GM18502 (cell line): Measurements from ENCODE around the gene SSBP2.
"Not testable (repeated sequence)": the region's sequence is repeated elsewhere in the genome, so short reads cannot be mapped to it uniquely, and the experiment has no call there.

ENCODE experiments used
- ATAC-seq: cut with Tn5 transposase; IDR thresholded peaks from one replicate; pipeline ENCODE4 v1.9.1; 2021; ENCODE audit warnings: mild to moderate bottlenecking; ENCODE audit not compliant: unreplicated experiment, poor library complexity

The SSBP2 gene

GRCh38 chr5:81544351-81545018 lies 206.4 kb downstream of the SSBP2 start:
- no peak for ATAC-seq

- no peak for ATAC-seq
Measured at GRCh38 chr5:81542242-81542641, 208.7 kb downstream of the SSBP2 start.

- ATAC-seq: no peak
Measured at GRCh38 chr5:81537905-81538547, 212.9 kb downstream of the SSBP2 start.

- no peak for ATAC-seq
Measured at GRCh38 chr5:81534441-81534840, 216.5 kb downstream of the SSBP2 start.

- ATAC-seq: no peak
Measured at GRCh38 chr5:81533629-81534405, 217.1 kb downstream of the SSBP2 start.

- ATAC-seq: no peak
Measured at GRCh38 chr5:81530919-81531318, 220.0 kb downstream of the SSBP2 start.

GRCh38 chr5:81525690-81526089 lies 225.2 kb downstream of the SSBP2 start:
- ATAC-seq: no peak

- ATAC-seq: no peak
Measured at GRCh38 chr5:81524015-81524414, 226.9 kb downstream of the SSBP2 start.

- no peak for ATAC-seq
Measured at GRCh38 chr5:81522571-81522970, 228.3 kb downstream of the SSBP2 start.

GRCh38 chr5:81520769-81521168 lies 230.1 kb downstream of the SSBP2 start:
- ATAC-seq: no peak

GRCh38 chr5:81519217-81519905 lies 231.5 kb downstream of the SSBP2 start:
- ATAC-seq: no peak

- ATAC-seq: no peak
Measured at GRCh38 chr5:81517462-81517861, 233.4 kb downstream of the SSBP2 start.

- no peak for ATAC-seq
Measured at GRCh38 chr5:81516091-81516490, 234.8 kb downstream of the SSBP2 start.

- no peak for ATAC-seq
Measured at GRCh38 chr5:81513982-81514381, 236.9 kb downstream of the SSBP2 start.

GRCh38 chr5:81513473-81513872 lies 237.4 kb downstream of the SSBP2 start:
- ATAC-seq: no peak

- peak; percentile 100 for ATAC-seq
Measured at GRCh38 chr5:81506900-81507588, 243.9 kb downstream of the SSBP2 start.

GRCh38 chr5:81506378-81506777 lies 244.5 kb downstream of the SSBP2 start:
- ATAC-seq: no peak

- ATAC-seq: no peak
Measured at GRCh38 chr5:81505672-81506071, 245.2 kb downstream of the SSBP2 start.

- not testable (repeated sequence) for ATAC-seq
Measured at GRCh38 chr5:81503602-81504001, 247.3 kb downstream of the SSBP2 start.

GRCh38 chr5:81495286-81495685 lies 255.6 kb downstream of the SSBP2 start:
- ATAC-seq: no peak
